ENCODE measurements around the gene FES.

The FES gene

GRCh38 chr15:90911906-90912769, 27.8 kb downstream of the FES start:
- no peak for TF ChIP-seq MYC (IDR thresholded peaks at IDR 0.05; ENCODE audit: low read depth, low read length)
- no peak for TF ChIP-seq POLR2A (IDR thresholded peaks at IDR 0.05; ENCODE audit: extremely low read depth, insufficient read length)
- TF ChIP-seq CTCF (IDR thresholded peaks at IDR 0.05; ENCODE audit: low read depth, low read length), result no peak
- TF ChIP-seq MAX (IDR thresholded peaks at IDR 0.05; ENCODE audit: low read depth, low read length), result no peak
- H3K4me3 ChIP-seq (ENCODE audit: low read depth, low read length), result no peak overlapping the region
- no peak for DNase-seq (ENCODE audit: low read depth)

DNA sequence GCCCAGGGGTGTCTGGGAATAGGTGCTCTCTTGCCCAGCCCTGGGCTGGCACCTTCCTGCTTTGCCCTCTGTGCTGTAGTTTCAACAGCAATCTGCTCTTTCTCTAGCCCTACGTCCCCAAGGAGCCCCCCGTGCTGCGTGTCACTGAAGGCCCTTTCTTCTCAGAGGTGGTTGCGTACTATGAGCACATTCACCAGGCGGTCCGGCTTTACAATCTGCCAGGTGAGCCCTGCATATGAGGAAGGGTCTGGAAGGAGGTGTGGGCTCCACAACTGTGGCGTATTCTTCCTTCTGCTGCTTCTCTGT, 28.4 kb downstream of the FES start:
- TF ChIP-seq MAX (IDR thresholded peaks at IDR 0.05; ENCODE audit: low read depth, low read length) (no peak), CTCF (IDR thresholded peaks at IDR 0.05; ENCODE audit: low read depth, low read length) (no peak), POLR2A (IDR thresholded peaks at IDR 0.05; ENCODE audit: extremely low read depth, insufficient read length) (no peak), MYC (IDR thresholded peaks at IDR 0.05; ENCODE audit: low read depth, low read length) (no peak)
- H3K4me3 ChIP-seq (ENCODE audit: low read depth, low read length), result no peak overlapping the region
- no peak for DNase-seq (ENCODE audit: low read depth)

DNA sequence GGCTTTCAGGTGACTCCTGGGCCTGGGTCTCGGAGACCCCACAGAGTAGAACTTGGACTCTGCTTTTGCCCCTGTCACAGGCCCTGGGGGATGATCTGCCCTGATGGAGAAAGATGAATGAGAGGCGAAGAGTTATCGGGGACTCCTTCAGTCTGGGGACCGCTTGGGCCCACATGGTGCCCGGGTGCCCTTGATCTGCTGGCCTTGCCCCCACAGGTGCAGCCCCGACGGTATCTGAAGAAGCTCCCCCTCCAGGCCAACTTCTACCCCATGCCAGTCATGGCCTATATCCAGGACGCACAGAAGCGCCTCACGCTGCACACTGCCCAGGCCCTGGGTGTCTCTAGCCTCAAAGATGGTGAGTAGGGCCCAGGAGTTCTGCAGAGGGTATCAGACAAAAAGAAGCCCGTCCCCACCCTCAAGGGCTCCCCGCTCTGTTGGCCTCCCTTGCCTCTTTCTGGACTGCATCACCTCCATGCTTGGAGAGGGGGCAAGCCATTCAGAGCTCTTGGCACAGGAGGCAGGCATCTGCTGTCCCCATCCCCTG, 29.2 kb downstream of the FES start:
- H3K4me3 ChIP-seq (ENCODE audit: low read depth, low read length), result no peak overlapping the region
- no peak for DNase-seq (ENCODE audit: low read depth)
- TF ChIP-seq POLR2A (IDR thresholded peaks at IDR 0.05; ENCODE audit: extremely low read depth, insufficient read length), result no peak
- no peak for TF ChIP-seq MAX (IDR thresholded peaks at IDR 0.05; ENCODE audit: low read depth, low read length)
- no peak for TF ChIP-seq CTCF (IDR thresholded peaks at IDR 0.05; ENCODE audit: low read depth, low read length)
- TF ChIP-seq MYC (IDR thresholded peaks at IDR 0.05; ENCODE audit: low read depth, low read length), result no peak

DNA sequence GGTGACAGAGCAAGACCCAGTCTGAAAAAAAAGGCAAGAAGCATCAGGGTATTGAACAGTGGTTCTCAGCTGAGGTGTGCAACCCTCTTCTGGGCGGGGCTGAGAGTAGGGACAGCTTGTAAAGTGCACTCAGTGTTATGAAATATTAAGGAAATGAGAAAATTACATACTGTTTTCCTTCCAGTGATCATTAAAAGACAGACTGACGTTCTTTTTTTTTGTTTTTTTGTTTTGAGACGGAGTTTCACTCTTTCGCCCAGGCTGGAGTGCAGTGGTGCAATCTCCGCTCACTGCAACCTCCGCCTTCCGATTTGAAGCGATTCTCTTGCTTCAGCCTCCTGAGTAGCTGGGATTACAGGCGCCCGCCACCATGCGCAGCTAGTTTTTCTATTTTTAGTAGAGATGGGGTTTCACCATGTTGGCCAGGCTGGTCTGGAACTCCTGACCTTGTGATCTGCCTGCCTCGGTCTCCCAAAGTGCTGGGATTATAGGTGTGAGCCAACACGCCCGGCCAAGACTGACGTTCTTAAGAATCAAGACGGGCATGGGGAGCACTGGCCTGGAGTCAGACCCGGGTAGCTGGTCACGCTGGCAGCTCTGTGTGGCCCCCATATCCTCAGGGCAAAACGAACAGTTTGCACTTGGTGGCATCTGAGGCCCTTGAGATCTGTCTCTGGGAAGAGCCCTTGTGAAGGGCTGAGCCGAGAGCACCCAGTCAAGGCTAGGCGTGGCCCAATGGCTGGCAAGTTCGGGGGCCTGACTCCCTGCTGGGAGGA, 30.2 kb downstream of the FES start:
- no peak overlapping the region for H3K4me3 ChIP-seq (ENCODE audit: low read depth, low read length)
- DNase-seq (ENCODE audit: low read depth), result peak; percentile 76
- no peak for TF ChIP-seq MAX (IDR thresholded peaks at IDR 0.05; ENCODE audit: low read depth, low read length)
- TF ChIP-seq MYC (IDR thresholded peaks at IDR 0.05; ENCODE audit: low read depth, low read length), result no peak
- TF ChIP-seq CTCF (IDR thresholded peaks at IDR 0.05; ENCODE audit: low read depth, low read length), result no peak
- no peak for TF ChIP-seq POLR2A (IDR thresholded peaks at IDR 0.05; ENCODE audit: extremely low read depth, insufficient read length)

DNA sequence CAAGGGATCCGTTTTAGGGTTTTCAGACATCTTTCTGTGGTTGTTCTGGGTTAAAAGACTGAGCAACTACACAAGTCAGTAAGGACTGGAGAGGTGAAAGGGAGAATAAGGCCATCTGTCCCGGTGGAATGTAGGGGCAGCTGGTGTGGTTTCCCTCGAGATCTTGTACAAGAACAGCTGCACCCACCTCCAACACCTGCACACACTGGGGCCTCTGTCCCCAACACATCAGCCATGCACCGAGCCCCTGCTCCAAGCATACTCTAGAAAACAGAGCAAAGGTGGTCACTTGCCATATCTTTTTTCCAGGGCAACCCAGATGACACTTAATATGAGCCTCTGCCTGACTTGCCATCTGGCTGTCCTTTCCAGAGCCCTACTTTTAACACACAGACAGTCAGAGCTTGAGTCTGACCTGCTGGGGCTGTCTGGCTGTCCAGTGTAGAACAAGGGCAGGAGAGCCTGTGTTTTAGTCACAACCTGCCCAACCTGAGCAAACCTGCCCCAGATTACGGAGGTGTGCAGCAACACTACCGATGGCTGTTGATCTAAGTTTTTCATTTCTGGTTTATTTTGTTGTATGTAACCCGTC, 31.0 kb downstream of the FES start:
- peak overlapping the region; percentile 21 for H3K4me3 ChIP-seq (ENCODE audit: low read depth, low read length)
- TF ChIP-seq MAX (IDR thresholded peaks at IDR 0.05; ENCODE audit: low read depth, low read length), result no peak
- no peak for TF ChIP-seq CTCF (IDR thresholded peaks at IDR 0.05; ENCODE audit: low read depth, low read length)
- TF ChIP-seq MYC (IDR thresholded peaks at IDR 0.05; ENCODE audit: low read depth, low read length), result no peak
- no peak for TF ChIP-seq POLR2A (IDR thresholded peaks at IDR 0.05; ENCODE audit: extremely low read depth, insufficient read length)
- DNase-seq (ENCODE audit: low read depth), result peak; percentile 51

Data from NB4 (cell line).